ENCODE results near the gene TMEM171. TPM values are rescaled to one million over a fixed set of nuclear protein-coding genes. Genes with fewer than 3 reads are reported as not detected.

The TMEM171 gene
- total RNA-seq, 1 donor from 2014 or later, result 31.8 TPM

DNA sequence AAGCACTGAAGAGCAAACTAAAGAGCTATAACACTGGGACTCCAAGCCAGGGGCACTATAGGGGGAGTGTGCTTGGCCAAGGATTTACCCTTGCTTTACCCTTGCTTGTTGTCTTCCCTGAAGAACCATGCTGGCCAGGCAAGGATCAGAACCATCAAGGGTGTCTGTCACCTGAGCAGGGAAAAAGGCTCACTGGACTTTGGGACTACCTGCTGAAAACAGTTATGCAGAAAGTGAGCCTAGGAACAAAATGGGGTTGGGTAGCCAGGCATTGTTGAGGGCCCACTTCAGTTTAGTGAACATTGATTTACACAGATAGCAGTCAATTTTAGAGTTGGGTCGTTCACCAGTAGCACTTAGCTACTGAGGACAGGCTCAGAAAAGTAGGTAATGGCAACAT is 8.0 kb upstream of the TMEM171 start:
- DNase-seq (ENCODE audit: extremely low spot score, unreplicated experiment), result peak; percentile 53
- Mint-ChIP-seq H3K27me3 (ENCODE audit: unreplicated experiment) (peaks cover 3% of the 10 kb centered on the region), H3K27ac (ENCODE audit: unreplicated experiment) (no peak overlapping the region), H3K4me3 (ENCODE audit: unreplicated experiment) (no peak overlapping the region), H3K9me3 (ENCODE audit: unreplicated experiment) (peaks cover 19% of the 10 kb centered on the region), H3K36me3 (ENCODE audit: unreplicated experiment) (peaks cover 10% of the 10 kb centered on the region), H3K4me1 (ENCODE audit: unreplicated experiment) (peaks cover 36% of the 10 kb centered on the region)
- TF ChIP-seq, protein P1, sequence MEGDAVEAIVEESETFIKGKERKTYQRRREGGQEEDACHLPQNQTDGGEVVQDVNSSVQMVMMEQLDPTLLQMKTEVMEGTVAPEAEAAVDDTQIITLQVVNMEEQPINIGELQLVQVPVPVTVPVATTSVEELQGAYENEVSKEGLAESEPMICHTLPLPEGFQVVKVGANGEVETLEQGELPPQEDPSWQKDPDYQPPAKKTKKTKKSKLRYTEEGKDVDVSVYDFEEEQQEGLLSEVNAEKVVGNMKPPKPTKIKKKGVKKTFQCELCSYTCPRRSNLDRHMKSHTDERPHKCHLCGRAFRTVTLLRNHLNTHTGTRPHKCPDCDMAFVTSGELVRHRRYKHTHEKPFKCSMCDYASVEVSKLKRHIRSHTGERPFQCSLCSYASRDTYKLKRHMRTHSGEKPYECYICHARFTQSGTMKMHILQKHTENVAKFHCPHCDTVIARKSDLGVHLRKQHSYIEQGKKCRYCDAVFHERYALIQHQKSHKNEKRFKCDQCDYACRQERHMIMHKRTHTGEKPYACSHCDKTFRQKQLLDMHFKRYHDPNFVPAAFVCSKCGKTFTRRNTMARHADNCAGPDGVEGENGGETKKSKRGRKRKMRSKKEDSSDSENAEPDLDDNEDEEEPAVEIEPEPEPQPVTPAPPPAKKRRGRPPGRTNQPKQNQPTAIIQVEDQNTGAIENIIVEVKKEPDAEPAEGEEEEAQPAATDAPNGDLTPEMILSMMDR (IDR thresholded peaks at IDR 0.05), result no peak

DNA sequence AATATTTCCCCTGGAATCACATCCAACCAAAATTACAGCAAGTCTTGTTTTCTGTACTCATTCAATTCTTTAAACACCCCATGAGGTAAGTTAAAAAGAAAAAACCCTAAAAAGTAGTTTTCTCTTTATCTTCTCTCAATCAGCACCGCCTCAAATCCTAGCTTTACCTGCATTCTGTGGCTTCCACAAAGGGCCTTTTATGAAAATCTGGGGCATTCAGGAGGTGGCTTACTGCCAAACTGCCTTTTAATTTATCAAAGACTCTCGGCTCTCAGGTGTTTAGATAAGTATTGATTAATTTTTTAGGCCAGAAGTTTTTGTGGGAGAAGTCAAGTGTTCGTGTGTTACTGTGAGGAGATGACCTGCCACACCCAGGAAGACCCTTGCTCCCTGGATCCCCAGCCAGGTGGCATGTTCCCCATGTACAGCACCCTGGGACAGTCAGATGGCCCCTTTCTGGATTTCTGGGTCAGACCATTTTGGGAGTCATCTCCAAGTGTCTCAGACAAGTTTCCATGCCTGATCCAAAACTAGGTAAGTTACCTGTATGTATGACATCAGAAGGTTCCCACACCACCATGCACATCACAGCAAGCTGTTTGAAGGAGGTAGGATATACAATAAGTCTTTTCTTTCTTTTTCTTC is 6.2 kb upstream of the TMEM171 start:
- Mint-ChIP-seq H3K36me3 (ENCODE audit: unreplicated experiment) (peaks cover 6% of the 10 kb centered on the region), H3K27ac (ENCODE audit: unreplicated experiment) (peak overlapping the region; percentile 17), H3K27me3 (ENCODE audit: unreplicated experiment) (no peaks in the 10 kb centered on the region), H3K4me3 (ENCODE audit: unreplicated experiment) (no peak overlapping the region), H3K4me1 (ENCODE audit: unreplicated experiment) (peaks cover 51% of the 10 kb centered on the region), H3K9me3 (ENCODE audit: unreplicated experiment) (peaks cover 9% of the 10 kb centered on the region)
- TF ChIP-seq, protein P1 (IDR thresholded peaks at IDR 0.05), result no peak
- peak; percentile 51 for DNase-seq (ENCODE audit: extremely low spot score, unreplicated experiment)

DNA sequence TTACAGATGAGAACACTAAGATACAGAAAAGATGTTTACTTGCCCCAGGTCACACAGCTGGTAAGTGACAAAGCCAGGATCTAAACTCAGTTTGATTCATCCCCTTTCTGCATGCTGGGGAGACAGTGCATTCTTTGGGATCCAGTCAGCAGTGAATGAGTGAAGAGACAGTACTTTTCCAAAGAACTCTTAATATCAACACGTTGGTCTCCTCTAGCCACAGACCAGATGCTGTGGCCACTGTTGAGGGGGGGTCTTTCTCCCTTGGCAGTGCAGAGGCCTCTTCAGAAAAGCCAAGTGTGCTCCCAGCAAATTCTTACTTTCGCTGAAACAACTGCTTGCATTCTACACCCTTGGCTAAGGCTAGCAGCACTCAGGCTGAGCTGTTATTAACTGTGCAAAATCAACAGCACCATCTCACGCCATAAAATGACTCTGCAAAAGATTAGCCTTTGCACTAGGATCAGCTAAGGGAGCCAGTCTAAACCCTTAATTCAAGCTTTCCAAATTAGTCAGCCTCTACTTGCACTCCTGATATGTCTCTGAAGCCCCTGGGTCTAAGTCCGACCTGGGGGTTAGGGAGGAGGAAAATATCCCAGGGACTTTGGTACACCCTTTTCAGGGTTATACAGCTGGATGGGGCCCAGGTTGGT is 4.8 kb upstream of the TMEM171 start:
- Mint-ChIP-seq H3K27me3 (ENCODE audit: unreplicated experiment) (no peaks in the 10 kb centered on the region), H3K27ac (ENCODE audit: unreplicated experiment) (peak overlapping the region; percentile 86)

DNA sequence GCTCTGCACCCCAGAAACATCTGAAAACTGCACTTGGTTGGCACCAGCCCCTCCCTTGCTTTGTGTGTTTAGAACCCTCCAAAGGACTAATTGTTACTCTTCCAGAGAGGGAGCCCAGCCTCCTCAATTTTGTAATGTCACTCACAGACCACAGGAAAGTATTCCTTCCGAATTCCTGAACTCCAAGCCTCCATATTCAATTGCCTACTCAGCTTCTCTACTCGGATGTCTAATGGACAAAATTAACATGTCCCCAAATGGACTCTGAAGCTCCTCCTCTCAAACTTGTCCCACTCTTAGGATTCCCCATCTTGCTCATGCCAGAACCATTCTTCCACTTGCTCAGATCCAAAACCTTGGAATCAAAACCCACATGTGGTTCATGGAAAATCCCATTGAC is 3.9 kb upstream of the TMEM171 start:
- H3K27ac Mint-ChIP-seq (ENCODE audit: unreplicated experiment), result peak overlapping the region; percentile 86
- peaks cover 64% of the 10 kb centered on the region for H3K4me1 Mint-ChIP-seq (ENCODE audit: unreplicated experiment)
- peaks cover 6% of the 10 kb centered on the region for H3K36me3 Mint-ChIP-seq (ENCODE audit: unreplicated experiment)

More for the DNA sequence above, 4.8 kb upstream of the TMEM171 start:
- peaks cover 9% of the 10 kb centered on the region for H3K9me3 Mint-ChIP-seq (ENCODE audit: unreplicated experiment)
- H3K4me1 Mint-ChIP-seq (ENCODE audit: unreplicated experiment), result peaks cover 58% of the 10 kb centered on the region
- no peak for DNase-seq (ENCODE audit: extremely low spot score, unreplicated experiment)
- TF ChIP-seq, protein P1 (IDR thresholded peaks at IDR 0.05), result no peak
- H3K36me3 Mint-ChIP-seq (ENCODE audit: unreplicated experiment), result peaks cover 6% of the 10 kb centered on the region
- peak overlapping the region; percentile 9 for H3K4me3 Mint-ChIP-seq (ENCODE audit: unreplicated experiment)

More for the DNA sequence above, 3.9 kb upstream of the TMEM171 start:
- H3K9me3 Mint-ChIP-seq (ENCODE audit: unreplicated experiment), result peaks cover 9% of the 10 kb centered on the region
- TF ChIP-seq, protein P1 (IDR thresholded peaks at IDR 0.05), result no peak
- H3K4me3 Mint-ChIP-seq (ENCODE audit: unreplicated experiment), result no peak overlapping the region
- DNase-seq (ENCODE audit: extremely low spot score, unreplicated experiment), result peak; percentile 13
- H3K27me3 Mint-ChIP-seq (ENCODE audit: unreplicated experiment), result no peaks in the 10 kb centered on the region

All from osteocyte (in vitro differentiated cells).